Osteoblast (primary cell): ENCODE measurements around the gene HIP1R. TPM values are rescaled to one million over a fixed set of nuclear protein-coding genes. Genes with fewer than 3 reads are reported as not detected.

ENCODE experiments used
- DNase-seq: peaks from one replicate; pipeline ENCODE4 v3.0.0; 2011; ENCODE audit warnings: low spot score, mixed read lengths; ENCODE audit not compliant: insufficient read length; ENCODE audit errors: missing footprints
- H2AFZ ChIP-seq: 2 replicates; pipeline ENCODE4 v1.6.0; 2011; ENCODE audit warnings: mild to moderate bottlenecking, low read length
- H3K27ac ChIP-seq: 2 replicates; pipeline ENCODE4 v1.5.1; 2011; ENCODE audit warnings: mild to moderate bottlenecking, low read depth, low read length, moderate library complexity
- H3K27me3 ChIP-seq: 2 replicates; pipeline ENCODE4 v1.6.0; 2012; ENCODE audit warnings: mild to moderate bottlenecking, control low read depth, inconsistent platforms, low read length, moderate library complexity; ENCODE audit not compliant: insufficient read depth
- H3K36me3 ChIP-seq: 2 replicates; pipeline ENCODE4 v1.5.1; 2011; ENCODE audit warnings: mild to moderate bottlenecking, low read length, control low read depth, moderate library complexity; ENCODE audit not compliant: insufficient read depth
- H3K4me1 ChIP-seq: 2 replicates; pipeline ENCODE4 v1.5.1; 2011; ENCODE audit warnings: mild to moderate bottlenecking, low read length, control low read depth, moderate library complexity; ENCODE audit not compliant: insufficient read depth
- H3K4me2 ChIP-seq: 2 replicates; pipeline ENCODE4 v1.6.0; 2011; ENCODE audit warnings: mild to moderate bottlenecking, low read length; ENCODE audit not compliant: insufficient read depth
- H3K4me3 ChIP-seq: fragments of 200-600 bp; sonication (generic); 3 replicates; pipeline ENCODE4 v1.5.1; 2012; ENCODE audit warnings: mild to moderate bottlenecking, low read length, inconsistent platforms; ENCODE audit not compliant: insufficient read depth
- H3K79me2 ChIP-seq: 2 replicates; pipeline ENCODE4 v1.6.0; 2012; ENCODE audit warnings: mild to moderate bottlenecking, low read length, control low read depth, inconsistent platforms; ENCODE audit not compliant: insufficient read depth
- H3K9me3 ChIP-seq: 2 replicates; pipeline ENCODE4 v1.5.1; 2011; ENCODE audit warnings: low read depth, low read length, control low read depth
- H4K20me1 ChIP-seq: 2 replicates; pipeline ENCODE4 v1.6.0; 2012; ENCODE audit warnings: mild to moderate bottlenecking, low read length, control low read depth; ENCODE audit not compliant: insufficient read depth
- total RNA-seq: library from RNA; depleted of rRNA; stranded (reverse); fragments of >200 nt; gene quantifications from 2 replicates; pipeline ENCODE4 v1.2.3, GENCODE V29; 2012
- TF ChIP-seq, protein P1 (sequence below): IDR thresholded peaks from 2 replicates; pipeline ENCODE4 v1.5.1; 2011; ENCODE audit warnings: mild to moderate bottlenecking, low read depth, low read length, moderate library complexity; ENCODE audit errors: extremely low read depth

The HIP1R gene
- total RNA-seq, 1 donor: 21.0 TPM

DNA sequence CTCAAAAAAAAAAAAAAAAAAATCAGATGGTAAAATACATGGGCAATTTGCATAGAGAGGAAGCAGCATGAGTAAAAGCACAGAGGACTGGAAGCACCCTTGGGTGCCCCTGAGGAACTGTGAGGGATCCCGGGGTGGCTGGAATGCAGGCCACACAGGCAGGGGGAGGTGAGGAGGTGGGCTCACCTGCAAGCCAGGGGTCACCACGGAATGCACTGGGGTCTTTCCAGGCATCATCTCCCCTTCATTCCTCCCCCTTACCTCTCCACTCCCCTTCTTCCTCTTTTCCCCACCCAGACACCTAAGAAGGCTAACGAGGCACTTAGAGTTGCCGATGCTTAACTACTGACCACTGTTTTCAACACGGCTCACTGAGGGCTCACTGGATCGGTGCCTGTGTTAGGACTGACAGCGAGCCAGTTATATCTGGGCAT, 14.4 kb upstream of the HIP1R start:
- H4K20me1 ChIP-seq: no peaks in the 10 kb centered on the region
- H3K36me3 ChIP-seq: no peaks in the 10 kb centered on the region
- TF ChIP-seq, protein P1, sequence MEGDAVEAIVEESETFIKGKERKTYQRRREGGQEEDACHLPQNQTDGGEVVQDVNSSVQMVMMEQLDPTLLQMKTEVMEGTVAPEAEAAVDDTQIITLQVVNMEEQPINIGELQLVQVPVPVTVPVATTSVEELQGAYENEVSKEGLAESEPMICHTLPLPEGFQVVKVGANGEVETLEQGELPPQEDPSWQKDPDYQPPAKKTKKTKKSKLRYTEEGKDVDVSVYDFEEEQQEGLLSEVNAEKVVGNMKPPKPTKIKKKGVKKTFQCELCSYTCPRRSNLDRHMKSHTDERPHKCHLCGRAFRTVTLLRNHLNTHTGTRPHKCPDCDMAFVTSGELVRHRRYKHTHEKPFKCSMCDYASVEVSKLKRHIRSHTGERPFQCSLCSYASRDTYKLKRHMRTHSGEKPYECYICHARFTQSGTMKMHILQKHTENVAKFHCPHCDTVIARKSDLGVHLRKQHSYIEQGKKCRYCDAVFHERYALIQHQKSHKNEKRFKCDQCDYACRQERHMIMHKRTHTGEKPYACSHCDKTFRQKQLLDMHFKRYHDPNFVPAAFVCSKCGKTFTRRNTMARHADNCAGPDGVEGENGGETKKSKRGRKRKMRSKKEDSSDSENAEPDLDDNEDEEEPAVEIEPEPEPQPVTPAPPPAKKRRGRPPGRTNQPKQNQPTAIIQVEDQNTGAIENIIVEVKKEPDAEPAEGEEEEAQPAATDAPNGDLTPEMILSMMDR: no peak

DNA sequence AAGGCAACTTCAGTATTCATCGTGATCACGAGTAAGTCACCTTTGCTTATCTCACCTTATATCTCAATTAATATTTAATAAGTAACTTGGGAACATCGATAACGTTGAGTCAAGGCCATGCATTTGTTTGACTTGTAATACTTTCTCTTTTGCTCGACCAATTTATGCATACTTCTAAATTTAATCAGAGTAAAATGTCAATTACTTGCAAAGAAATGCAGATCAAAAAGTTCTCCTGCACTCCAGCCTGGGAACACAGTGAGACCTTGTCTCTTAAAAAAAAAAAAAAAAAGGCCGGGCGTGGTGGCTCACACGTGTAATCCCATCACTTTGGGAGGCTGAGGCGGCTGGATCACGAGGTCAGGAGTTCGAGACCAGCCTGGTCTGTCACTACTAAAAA, 11.8 kb upstream of the HIP1R start:
- no peak for DNase-seq

More for the DNA sequence above, 14.4 kb upstream of the HIP1R start:
- peaks cover 3% of the 10 kb centered on the region for H3K27me3 ChIP-seq
- H3K4me2 ChIP-seq: no peak overlapping the region
- no peaks in the 10 kb centered on the region for H3K9me3 ChIP-seq
- no peak overlapping the region for H3K27ac ChIP-seq
- H2AFZ ChIP-seq: peak overlapping the region; percentile 15
- no peaks in the 10 kb centered on the region for H3K4me1 ChIP-seq
- H3K4me3 ChIP-seq: no peak overlapping the region
- no peak for DNase-seq
- H3K79me2 ChIP-seq: no peaks in the 10 kb centered on the region

DNA sequence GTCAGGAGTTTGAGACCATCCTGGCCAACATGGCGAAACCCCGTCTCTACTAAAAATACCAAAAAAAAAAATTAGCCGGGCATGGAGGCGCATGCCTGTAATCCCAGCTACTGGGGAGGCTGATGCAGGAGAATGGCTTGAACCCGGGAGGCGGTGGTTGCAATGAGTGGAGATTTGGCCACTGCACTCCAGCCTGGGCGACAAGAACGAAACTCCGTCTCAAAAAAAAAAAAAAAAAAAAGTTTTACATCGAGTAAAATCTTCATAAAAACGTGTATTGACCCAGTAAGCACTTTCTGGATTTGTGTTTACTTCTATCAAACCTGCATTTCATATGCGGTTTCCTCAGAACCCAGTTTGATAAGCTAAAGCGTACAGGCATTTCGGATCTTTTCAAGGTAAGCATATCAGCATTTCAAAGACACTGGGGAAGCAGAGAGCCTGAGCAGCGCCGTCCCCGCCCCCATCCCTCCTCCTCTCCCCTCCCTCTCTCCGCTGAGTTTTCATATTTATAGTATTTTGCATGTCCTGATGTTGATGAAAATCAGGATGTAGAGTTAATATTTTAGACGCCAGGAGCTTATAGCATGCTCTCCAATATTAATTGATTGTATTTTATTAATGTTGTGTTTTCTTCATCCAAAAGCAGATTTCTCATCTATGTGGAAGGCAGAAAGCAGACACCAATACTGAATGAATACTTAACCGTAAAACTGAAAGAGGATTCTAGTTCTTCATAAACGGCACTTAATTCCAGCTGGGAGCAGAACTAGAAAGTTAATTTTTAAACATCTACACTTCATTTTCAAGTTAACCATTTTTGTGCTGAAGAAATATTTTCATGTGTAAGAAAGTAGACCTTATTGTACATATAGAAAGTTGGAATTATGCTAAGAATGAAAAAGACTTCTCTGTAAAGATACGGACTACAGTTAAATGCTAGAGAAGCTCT, 9.2 kb upstream of the HIP1R start:
- H4K20me1 ChIP-seq: no peaks in the 10 kb centered on the region
- TF ChIP-seq, protein P1: no peak
- DNase-seq: peak; percentile 86

More for the DNA sequence above, 11.8 kb upstream of the HIP1R start:
- H4K20me1 ChIP-seq: no peaks in the 10 kb centered on the region
- no peak overlapping the region for H3K4me3 ChIP-seq
- H3K4me2 ChIP-seq: no peak overlapping the region
- H3K4me1 ChIP-seq: no peaks in the 10 kb centered on the region
- TF ChIP-seq, protein P1: no peak
- peaks cover 8% of the 10 kb centered on the region for H3K27me3 ChIP-seq
- H3K9me3 ChIP-seq: no peaks in the 10 kb centered on the region
- H3K27ac ChIP-seq: no peak overlapping the region
- H3K79me2 ChIP-seq: no peaks in the 10 kb centered on the region
- no peak overlapping the region for H2AFZ ChIP-seq
- no peaks in the 10 kb centered on the region for H3K36me3 ChIP-seq

GRCh38 chr12:122827258-122827657, 8.0 kb upstream of the HIP1R start:
- H3K4me1 ChIP-seq: no peaks in the 10 kb centered on the region
- no peak for DNase-seq
- H3K27me3 ChIP-seq: peaks cover 8% of the 10 kb centered on the region
- H3K79me2 ChIP-seq: no peaks in the 10 kb centered on the region
- TF ChIP-seq, protein P1: no peak
- H2AFZ ChIP-seq: no peak overlapping the region
- H4K20me1 ChIP-seq: no peaks in the 10 kb centered on the region
- no peaks in the 10 kb centered on the region for H3K9me3 ChIP-seq
- H3K36me3 ChIP-seq: no peaks in the 10 kb centered on the region
- peak overlapping the region; percentile 89 for H3K4me2 ChIP-seq
- H3K4me3 ChIP-seq: no peak overlapping the region
- no peak overlapping the region for H3K27ac ChIP-seq

More for the DNA sequence above, 9.2 kb upstream of the HIP1R start:
- Histone ChIP-seq H2AFZ (peak overlapping the region; percentile 70), H3K27ac (no peak overlapping the region), H3K27me3 (peaks cover 8% of the 10 kb centered on the region), H3K9me3 (no peaks in the 10 kb centered on the region), H3K4me3 (peak overlapping the region; percentile 64), H3K4me2 (peak overlapping the region; percentile 89), H3K79me2 (no peaks in the 10 kb centered on the region), H3K36me3 (no peaks in the 10 kb centered on the region), H3K4me1 (no peaks in the 10 kb centered on the region)
